Panc1 (cell line): ENCODE data around the gene PTPN18.

Experiments
- CTCF ChIP-seq: fragments of 450-650 bp; IDR thresholded peaks from 2 replicates; pipeline ENCODE4 v1.5.1; 2017; ENCODE audit warnings: mild to moderate bottlenecking
- TF ChIP-seq, protein P1 (sequence below), 2 experiments: IDR thresholded peaks; 2 replicates each; pipeline ENCODE4 v1.6.1; 2011 to 2012; ENCODE audit warnings: low read depth in 2 of 2, control low read depth in 1 of 2, low read length in 1 of 2, mild to moderate bottlenecking in 1 of 2, moderate library complexity in 1 of 2; ENCODE audit not compliant: insufficient read depth in 1 of 2

DNA sequence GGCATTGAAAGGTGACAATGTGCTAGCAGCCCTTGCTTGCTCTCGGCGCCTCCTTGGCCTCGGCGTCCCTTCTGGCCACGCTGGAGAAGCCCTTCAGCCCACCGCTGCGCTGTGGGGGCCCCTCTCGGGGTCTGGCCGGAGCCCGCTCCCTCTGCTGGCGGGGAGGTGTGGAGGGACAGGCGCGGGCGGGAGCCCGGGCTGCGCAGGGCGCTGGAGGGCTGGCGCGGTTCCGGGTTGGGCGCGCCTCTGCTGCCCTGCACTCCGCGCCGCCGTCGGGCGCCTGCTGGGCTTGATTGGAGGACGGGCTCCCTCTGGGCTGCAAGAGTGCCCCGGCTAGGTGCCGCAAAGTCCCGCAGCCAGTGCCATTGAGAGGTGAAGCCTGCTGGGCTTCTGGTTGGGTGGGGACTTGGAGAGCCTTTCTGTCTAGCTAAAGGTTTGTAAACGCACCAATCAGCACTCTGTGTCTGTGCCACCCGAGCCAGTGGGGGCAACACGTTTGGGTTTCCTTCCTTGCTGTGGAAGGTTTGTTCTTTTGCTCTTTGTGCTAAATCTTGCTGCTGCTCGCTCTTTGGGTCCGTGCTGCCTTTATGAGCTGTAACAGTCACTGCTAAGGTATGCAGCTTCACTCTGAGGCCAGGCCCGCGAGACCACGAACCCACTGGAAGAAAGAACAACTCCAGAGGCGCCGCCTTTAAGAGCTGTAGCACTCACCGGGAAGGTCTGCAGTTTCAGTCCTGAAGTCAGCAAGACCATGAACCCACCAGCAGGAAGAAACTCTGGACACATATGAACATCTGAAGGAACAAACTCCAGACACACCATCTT lies 27.9 kb upstream of the PTPN18 start:
- TF ChIP-seq, protein P1, sequence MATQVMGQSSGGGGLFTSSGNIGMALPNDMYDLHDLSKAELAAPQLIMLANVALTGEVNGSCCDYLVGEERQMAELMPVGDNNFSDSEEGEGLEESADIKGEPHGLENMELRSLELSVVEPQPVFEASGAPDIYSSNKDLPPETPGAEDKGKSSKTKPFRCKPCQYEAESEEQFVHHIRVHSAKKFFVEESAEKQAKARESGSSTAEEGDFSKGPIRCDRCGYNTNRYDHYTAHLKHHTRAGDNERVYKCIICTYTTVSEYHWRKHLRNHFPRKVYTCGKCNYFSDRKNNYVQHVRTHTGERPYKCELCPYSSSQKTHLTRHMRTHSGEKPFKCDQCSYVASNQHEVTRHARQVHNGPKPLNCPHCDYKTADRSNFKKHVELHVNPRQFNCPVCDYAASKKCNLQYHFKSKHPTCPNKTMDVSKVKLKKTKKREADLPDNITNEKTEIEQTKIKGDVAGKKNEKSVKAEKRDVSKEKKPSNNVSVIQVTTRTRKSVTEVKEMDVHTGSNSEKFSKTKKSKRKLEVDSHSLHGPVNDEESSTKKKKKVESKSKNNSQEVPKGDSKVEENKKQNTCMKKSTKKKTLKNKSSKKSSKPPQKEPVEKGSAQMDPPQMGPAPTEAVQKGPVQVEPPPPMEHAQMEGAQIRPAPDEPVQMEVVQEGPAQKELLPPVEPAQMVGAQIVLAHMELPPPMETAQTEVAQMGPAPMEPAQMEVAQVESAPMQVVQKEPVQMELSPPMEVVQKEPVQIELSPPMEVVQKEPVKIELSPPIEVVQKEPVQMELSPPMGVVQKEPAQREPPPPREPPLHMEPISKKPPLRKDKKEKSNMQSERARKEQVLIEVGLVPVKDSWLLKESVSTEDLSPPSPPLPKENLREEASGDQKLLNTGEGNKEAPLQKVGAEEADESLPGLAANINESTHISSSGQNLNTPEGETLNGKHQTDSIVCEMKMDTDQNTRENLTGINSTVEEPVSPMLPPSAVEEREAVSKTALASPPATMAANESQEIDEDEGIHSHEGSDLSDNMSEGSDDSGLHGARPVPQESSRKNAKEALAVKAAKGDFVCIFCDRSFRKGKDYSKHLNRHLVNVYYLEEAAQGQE (IDR thresholded peaks at IDR 0.05; ENCODE audit: insufficient read depth in 1 of 2, low read depth in 2 of 2, low read length in 1 of 2): no peak
- TF ChIP-seq CTCF: peak; percentile 75
